ENCODE measurements around the gene IER3.
"Not testable (repeated sequence)": the region's sequence is repeated elsewhere in the genome, so short reads cannot be mapped to it uniquely, and the experiment has no call there.

IER3 gene

GRCh38 chr6:30723843-30724741, 20.3 kb downstream of the IER3 start:
- not testable (repeated sequence) for DNase-seq (ENCODE audit: low read depth in 2 of 2)

GRCh38 chr6:30723159-30723842, 21.0 kb downstream of the IER3 start:
- DNase-seq (ENCODE audit: low read depth in 2 of 2) = not testable (repeated sequence)

GRCh38 chr6:30722280-30723112, 21.9 kb downstream of the IER3 start:
- DNase-seq (ENCODE audit: low read depth in 2 of 2) = peak; percentile 62 to 75

- DNase-seq (ENCODE audit: low read depth in 2 of 2) = not testable (repeated sequence)
Observed at GRCh38 chr6:30722025-30722279, 22.4 kb downstream of the IER3 start.

GRCh38 chr6:30721198-30722024, 22.9 kb downstream of the IER3 start:
- DNase-seq (ENCODE audit: low read depth in 2 of 2) = peak; percentile 92 to 95

GRCh38 chr6:30720738-30721197, 23.6 kb downstream of the IER3 start:
- peak; percentile 14 to 44 for DNase-seq (ENCODE audit: low read depth in 2 of 2)

- peak; percentile 86 to 89 for DNase-seq (ENCODE audit: low read depth in 2 of 2)
Observed at GRCh38 chr6:30719791-30720737, 24.3 kb downstream of the IER3 start, which contains the start of gene TUBB. Gene TUBB, plus strand, starts transcription at chr6:30720352. Its CDS starts 155 bp downstream, at chr6:30720507.

- no peak for DNase-seq (ENCODE audit: low read depth in 2 of 2)
Observed at GRCh38 chr6:30719356-30719755, 25.0 kb downstream of the IER3 start.

- DNase-seq (ENCODE audit: low read depth in 2 of 2) = not testable (repeated sequence)
Observed at GRCh38 chr6:30717845-30718720, 26.3 kb downstream of the IER3 start.

- peak; percentile 98 to 99 for DNase-seq (ENCODE audit: low read depth in 2 of 2)
Observed at GRCh38 chr6:30717129-30717844, 27.1 kb downstream of the IER3 start, which contains the start of gene MDC1. Gene MDC1, minus strand, starts transcription at chr6:30717281. Its CDS starts 2,106 bp downstream, at chr6:30715175.

GRCh38 chr6:30716879-30717128, 27.5 kb downstream of the IER3 start:
- no peak for DNase-seq (ENCODE audit: low read depth in 2 of 2)

- no peak for DNase-seq (ENCODE audit: low read depth in 2 of 2)
Observed at GRCh38 chr6:30714263-30714662, 30.1 kb downstream of the IER3 start.

GRCh38 chr6:30712441-30712945, 31.9 kb downstream of the IER3 start:
- no peak for DNase-seq (ENCODE audit: low read depth in 2 of 2)

- DNase-seq (ENCODE audit: low read depth in 2 of 2) = no peak
Observed at GRCh38 chr6:30711758-30712380, 32.5 kb downstream of the IER3 start.

GRCh38 chr6:30709101-30709868, 35.1 kb downstream of the IER3 start:
- DNase-seq (ENCODE audit: low read depth in 2 of 2) = no peak

- no peak for DNase-seq (ENCODE audit: low read depth in 2 of 2)
Observed at GRCh38 chr6:30707281-30707850, 37.0 kb downstream of the IER3 start.

GRCh38 chr6:30705620-30706019, 38.7 kb downstream of the IER3 start:
- no peak for DNase-seq (ENCODE audit: low read depth in 2 of 2)
